ENCODE results near the gene PAPOLB.

GRCh38 chr7:4886671-4887070, 24.8 kb upstream of the PAPOLB start:
- TF ChIP-seq CTCF (IDR thresholded peaks at IDR 0.05; ENCODE audit: extremely low read depth in 1 of 2, insufficient read depth in 1 of 2, low read depth in 1 of 2, low read length in 2 of 2) (no peak), POLR2A (IDR thresholded peaks at IDR 0.05; ENCODE audit: low read depth, low read length) (no peak), EZH2 (IDR thresholded peaks at IDR 0.05; ENCODE audit: borderline replicate concordance, low read depth, low read length, severe bottlenecking) (no peak), POLR2AphosphoS5 (IDR thresholded peaks at IDR 0.05; ENCODE audit: insufficient read depth, low read depth, low read length) (no peak), GATA2 (IDR thresholded peaks at IDR 0.05; ENCODE audit: insufficient read depth, insufficient read length, low read depth, low read length) (no peak), MYC (IDR thresholded peaks at IDR 0.05; ENCODE audit: low read depth, low read length) (no peak), JUN (IDR thresholded peaks at IDR 0.05; ENCODE audit: borderline replicate concordance, insufficient read depth, insufficient read length, low read depth) (no peak), MAX (IDR thresholded peaks at IDR 0.05; ENCODE audit: insufficient read depth, insufficient read length) (no peak), FOS (IDR thresholded peaks at IDR 0.05; ENCODE audit: borderline replicate concordance, insufficient read depth, low read length) (no peak)
